ENCODE results near the gene ST6GALNAC5.

ST6GALNAC5 gene

GRCh38 chr1:77044133-77044849 is 177.0 kb downstream of the ST6GALNAC5 start:
- no peak for TF ChIP-seq CTCF (conservative IDR thresholded peaks at IDR 0.05; ENCODE audit: control insufficient read depth, insufficient read depth, low read depth, low read length)
- DNase-seq (ENCODE audit: low read depth), result peak; percentile 48
- H3K4me3 ChIP-seq (ENCODE audit: control insufficient read depth, low read depth, low read length), result no peak overlapping the region

GRCh38 chr1:77047575-77047974 is 180.3 kb downstream of the ST6GALNAC5 start:
- DNase-seq (ENCODE audit: low read depth), result no peak
- no peak for TF ChIP-seq CTCF (conservative IDR thresholded peaks at IDR 0.05; ENCODE audit: control insufficient read depth, insufficient read depth, low read depth, low read length)
- H3K4me3 ChIP-seq (ENCODE audit: control insufficient read depth, low read depth, low read length), result no peak overlapping the region

GRCh38 chr1:77047978-77048614 is 180.8 kb downstream of the ST6GALNAC5 start:
- no peak overlapping the region for H3K4me3 ChIP-seq (ENCODE audit: control insufficient read depth, low read depth, low read length)
- TF ChIP-seq CTCF (conservative IDR thresholded peaks at IDR 0.05; ENCODE audit: control insufficient read depth, insufficient read depth, low read depth, low read length), result no peak
- DNase-seq (ENCODE audit: low read depth), result no peak

- DNase-seq (ENCODE audit: low read depth), result no peak
- H3K4me3 ChIP-seq (ENCODE audit: control insufficient read depth, low read depth, low read length), result no peak overlapping the region
- no peak for TF ChIP-seq CTCF (conservative IDR thresholded peaks at IDR 0.05; ENCODE audit: control insufficient read depth, insufficient read depth, low read depth, low read length)
Observed at GRCh38 chr1:77048615-77049005, 181.3 kb downstream of the ST6GALNAC5 start.

GRCh38 chr1:77051425-77051824 is 184.1 kb downstream of the ST6GALNAC5 start:
- DNase-seq (ENCODE audit: low read depth), result no peak
- TF ChIP-seq CTCF (conservative IDR thresholded peaks at IDR 0.05; ENCODE audit: control insufficient read depth, insufficient read depth, low read depth, low read length), result no peak

GRCh38 chr1:77056525-77056924 is 189.2 kb downstream of the ST6GALNAC5 start:
- no peak overlapping the region for H3K4me3 ChIP-seq (ENCODE audit: control insufficient read depth, low read depth, low read length)
- DNase-seq (ENCODE audit: low read depth), result no peak
- TF ChIP-seq CTCF (conservative IDR thresholded peaks at IDR 0.05; ENCODE audit: control insufficient read depth, insufficient read depth, low read depth, low read length), result no peak

More at GRCh38 chr1:77051425-77051824, 184.1 kb downstream of the ST6GALNAC5 start:
- H3K4me3 ChIP-seq (ENCODE audit: control insufficient read depth, low read depth, low read length), result no peak overlapping the region
